Measurements from ENCODE around the gene ATP13A5.

ATP13A5 gene

DNA sequence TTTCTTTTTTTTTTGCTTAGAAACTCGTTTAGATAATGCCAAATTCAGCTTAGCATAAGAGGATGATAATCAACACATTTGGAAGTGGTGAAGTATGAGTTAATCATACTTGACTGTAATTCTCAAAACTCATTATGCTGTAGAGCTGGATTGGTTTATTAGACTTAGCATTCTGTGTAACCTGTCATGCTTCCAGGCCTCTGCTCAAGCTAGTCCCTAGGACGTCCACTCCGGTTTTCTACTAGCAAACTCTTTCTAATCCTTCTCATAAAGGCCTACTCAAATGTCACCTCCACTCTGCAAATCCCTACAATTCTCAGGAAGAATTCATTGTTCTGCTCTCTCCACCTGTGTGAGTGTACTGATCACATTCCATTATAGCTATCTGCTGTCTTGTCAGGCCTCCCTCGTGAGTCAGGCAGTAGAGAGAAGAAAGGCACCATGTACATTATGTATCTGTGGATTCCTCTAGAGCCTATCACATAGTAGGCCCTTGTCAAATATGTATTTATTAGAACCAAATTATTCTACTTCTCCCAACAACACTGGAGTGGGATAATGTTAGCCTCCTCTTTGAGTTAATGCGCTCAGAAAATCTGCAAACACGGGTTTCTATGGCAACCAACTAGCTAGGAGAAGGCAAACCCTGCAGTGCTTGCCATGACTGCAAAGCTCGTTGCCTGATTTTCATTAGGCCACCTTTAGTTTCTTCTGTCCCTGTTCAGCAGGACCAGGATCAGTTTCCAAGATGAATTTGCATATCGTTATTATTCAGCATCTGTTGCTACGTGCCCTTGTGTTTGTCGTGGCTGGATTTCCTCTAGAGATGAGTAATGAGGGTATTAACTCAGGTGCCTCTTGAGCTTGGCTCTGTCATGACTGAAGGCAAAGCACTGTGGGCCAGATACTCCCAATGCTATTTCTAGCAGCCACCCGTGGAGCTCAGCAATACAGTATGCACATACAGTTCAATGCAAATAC lies 30.7 kb downstream of the ATP13A5 start:
- no peak for DNase-seq (ENCODE audit: low spot score)

- DNase-seq (ENCODE audit: low spot score): no peak
These were observed 32.3 kb downstream of the ATP13A5 start for GRCh38 chr3:193346259-193346658.

GRCh38 chr3:193345431-193345830 lies 33.1 kb downstream of the ATP13A5 start:
- DNase-seq (ENCODE audit: low spot score): no peak

GRCh38 chr3:193344486-193344885 lies 34.1 kb downstream of the ATP13A5 start:
- DNase-seq (ENCODE audit: low spot score): no peak

GRCh38 chr3:193343726-193344222 lies 34.8 kb downstream of the ATP13A5 start:
- DNase-seq (ENCODE audit: low spot score): no peak

- no peak for DNase-seq (ENCODE audit: low spot score)
These were observed 36.0 kb downstream of the ATP13A5 start for GRCh38 chr3:193342551-193342950.

DNA sequence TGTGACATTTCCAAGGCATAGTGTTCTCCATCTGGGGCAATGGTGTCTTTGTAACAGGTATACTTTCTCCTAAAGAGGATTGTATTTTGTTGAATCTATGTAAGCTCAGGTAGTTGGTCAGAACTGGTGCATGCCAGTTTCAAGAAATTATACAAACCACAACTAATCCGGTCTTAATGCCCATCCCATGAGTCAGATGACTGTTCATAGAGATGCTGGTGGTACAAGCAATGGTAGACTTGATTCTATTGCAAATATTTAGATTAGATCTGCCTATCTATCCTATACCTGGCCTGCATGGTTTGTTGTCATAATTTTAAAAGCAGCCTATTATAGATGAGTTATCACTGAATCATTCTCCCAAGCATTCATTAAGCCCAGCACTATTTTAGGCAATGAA lies 43.5 kb downstream of the ATP13A5 start:
- no peak for DNase-seq (ENCODE audit: low spot score)

DNA sequence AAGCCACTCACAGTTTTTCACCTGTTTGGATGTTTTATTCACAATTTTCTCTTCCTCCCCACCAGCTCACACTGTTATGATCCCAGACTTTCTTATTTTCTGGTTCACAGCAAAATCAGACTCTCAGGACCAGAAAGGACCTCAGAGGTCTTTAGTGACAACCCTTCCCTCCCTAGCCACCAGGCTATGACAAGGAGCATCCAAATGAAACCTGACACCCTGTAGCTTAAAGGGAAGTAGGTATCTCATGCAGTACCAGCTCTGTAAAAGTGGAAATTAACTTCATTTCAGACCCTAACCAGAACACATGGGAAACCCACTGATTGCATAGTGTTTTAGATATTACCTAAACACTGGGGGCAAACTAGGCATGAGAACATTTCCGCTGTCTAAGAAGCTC lies 45.3 kb downstream of the ATP13A5 start:
- no peak for DNase-seq (ENCODE audit: low spot score)

GRCh38 chr3:193330555-193331204 lies 47.9 kb downstream of the ATP13A5 start:
- no peak for DNase-seq (ENCODE audit: low spot score)

DNA sequence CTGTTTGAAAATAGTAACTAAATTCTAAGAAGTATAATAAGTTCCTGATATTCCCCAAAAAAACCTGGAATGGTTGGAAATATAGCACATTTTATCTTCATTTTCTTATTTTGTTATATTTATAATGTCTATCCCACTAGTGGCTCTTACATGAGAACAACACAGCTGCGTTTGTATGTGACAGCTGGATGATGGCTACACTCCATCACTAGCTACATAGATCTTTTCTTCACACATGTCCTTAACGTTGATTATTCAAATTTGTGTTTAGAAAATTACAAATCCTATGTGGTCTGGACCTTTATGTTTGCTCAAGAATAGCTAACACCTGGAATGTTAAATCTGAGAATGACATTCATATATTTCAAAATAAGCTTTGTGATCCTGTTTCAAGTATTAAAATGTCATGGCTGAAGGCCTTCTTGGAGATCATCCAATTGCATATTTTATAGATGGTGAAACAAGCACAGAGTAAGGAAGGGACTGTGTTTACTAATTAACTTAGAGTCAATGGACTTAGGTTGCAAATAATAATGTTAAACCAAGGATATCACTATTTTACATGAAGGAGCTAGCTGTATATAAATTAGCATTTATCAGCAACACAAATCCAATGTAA lies 60.8 kb downstream of the ATP13A5 start:
- DNase-seq (ENCODE audit: low spot score): no peak

- DNase-seq (ENCODE audit: low spot score): no peak
These were observed 64.4 kb downstream of the ATP13A5 start for GRCh38 chr3:193314161-193314560.

DNA sequence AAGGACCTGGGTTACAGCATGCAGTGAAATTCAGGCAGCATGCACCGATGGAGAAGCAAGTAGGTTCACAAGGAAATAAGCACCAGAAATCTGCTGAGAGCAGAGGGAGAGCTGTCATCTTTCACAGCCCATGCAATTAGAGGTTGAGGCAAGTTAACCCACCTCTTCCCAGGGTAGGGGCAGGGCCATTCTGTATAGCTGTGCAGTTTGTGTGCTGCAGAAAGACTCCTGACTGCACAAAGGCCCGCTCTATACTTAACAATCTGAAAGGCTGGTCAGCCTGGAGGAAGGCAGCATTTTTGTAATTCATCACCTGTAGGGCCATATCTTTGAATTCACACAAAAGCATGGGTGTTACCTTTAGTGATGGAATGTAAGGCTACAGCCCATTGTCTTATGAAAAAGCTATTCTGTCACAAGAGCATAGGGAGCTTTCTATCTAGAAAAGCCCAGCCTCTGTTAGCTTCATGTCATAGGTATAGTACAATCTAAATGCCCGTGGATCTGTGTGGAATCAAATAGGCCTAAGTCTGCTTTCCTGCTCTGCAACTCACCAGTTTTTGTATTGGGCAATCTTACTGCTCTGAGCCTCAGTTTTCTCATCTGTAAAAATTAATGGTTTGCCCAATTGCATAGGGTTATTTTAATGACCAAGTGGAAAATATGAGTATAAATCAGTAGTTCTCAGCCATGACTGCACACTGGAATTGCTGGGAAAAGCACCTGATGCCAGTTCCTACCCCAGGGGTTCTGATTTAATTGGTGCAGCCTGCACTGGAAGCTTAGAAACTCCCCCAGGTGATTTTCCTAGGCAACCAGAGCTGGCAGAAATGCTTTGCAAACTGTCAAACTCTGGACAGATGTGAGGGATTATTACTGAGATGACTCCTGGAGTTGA lies 65.2 kb downstream of the ATP13A5 start:
- no peak for DNase-seq (ENCODE audit: low spot score)

GRCh38 chr3:193310914-193311723 lies 67.4 kb downstream of the ATP13A5 start:
- no peak for DNase-seq (ENCODE audit: low spot score)

- DNase-seq (ENCODE audit: low spot score): no peak
These were observed 73.2 kb downstream of the ATP13A5 start for GRCh38 chr3:193305356-193305755.

GRCh38 chr3:193301433-193301832 lies 77.1 kb downstream of the ATP13A5 start:
- no peak for DNase-seq (ENCODE audit: low spot score)

GRCh38 chr3:193297421-193297820 lies 81.1 kb downstream of the ATP13A5 start:
- DNase-seq (ENCODE audit: low spot score): no peak

DNA sequence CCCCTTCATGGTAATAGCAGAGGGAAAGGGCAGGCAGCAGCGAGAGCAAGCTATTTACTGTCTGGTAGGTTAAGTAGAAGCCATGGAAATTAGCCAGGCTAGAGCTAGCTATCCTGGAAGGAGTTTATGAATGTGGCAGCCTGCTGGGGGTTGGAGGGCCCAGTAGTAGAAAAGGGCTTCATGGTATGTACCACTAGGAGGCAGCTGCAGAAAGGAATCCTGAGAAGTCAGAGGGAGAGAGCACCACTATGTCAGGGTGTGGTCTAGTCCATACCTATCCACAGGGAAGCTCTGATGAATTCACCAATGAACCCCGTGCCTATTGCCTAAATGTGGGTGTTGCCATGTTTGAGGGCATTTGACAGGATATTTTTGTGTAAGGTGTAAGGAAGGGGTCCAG lies 82.6 kb downstream of the ATP13A5 start:
- no peak for DNase-seq (ENCODE audit: low spot score)

- DNase-seq (ENCODE audit: low spot score): no peak
These were observed 86.2 kb downstream of the ATP13A5 start for GRCh38 chr3:193292386-193292785.

- no peak for DNase-seq (ENCODE audit: low spot score)
These were observed 107.3 kb downstream of the ATP13A5 start for GRCh38 chr3:193271101-193271840.

DNA sequence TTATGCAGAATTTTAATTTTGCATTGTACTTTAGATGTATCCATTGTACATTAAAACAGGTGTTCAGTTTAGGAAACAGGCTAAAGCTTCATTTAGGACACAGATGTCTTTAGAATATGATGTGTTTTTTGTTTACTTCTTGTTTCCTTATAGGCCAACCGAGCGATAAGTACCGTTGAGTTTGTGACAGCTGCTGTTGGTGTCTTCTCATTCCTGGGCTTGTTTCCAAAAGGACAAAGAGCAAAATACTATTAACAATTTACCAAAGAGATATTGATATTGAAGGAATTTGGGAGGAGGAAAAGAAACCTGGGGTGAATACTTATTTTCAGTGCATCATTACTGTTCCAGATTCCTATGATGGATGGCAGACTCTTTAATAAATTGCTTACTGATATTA lies 108.1 kb downstream of the ATP13A5 start:
- no peak for DNase-seq (ENCODE audit: low spot score)
